Measurements from ENCODE around the gene LDAH. TPM values are rescaled to one million over a fixed set of nuclear protein-coding genes. Genes with fewer than 3 reads are reported as not detected.
"Not testable (repeated sequence)": the region's sequence is repeated elsewhere in the genome, so short reads cannot be mapped to it uniquely, and the experiment has no call there.

The LDAH gene
- total and polyA plus RNA-seq, 2 experiments from 2014 or later = 15.2 to 21.1 TPM

- no peak for DNase-seq (ENCODE audit: low read depth in 1 of 2, low spot score in 1 of 2)
- H3K9me3 ChIP-seq (ENCODE audit: low read depth) = no peaks in the 10 kb centered on the region
- no peaks in the 10 kb centered on the region for H3K36me3 ChIP-seq
- H3K27me3 ChIP-seq = no peaks in the 10 kb centered on the region
- no peak overlapping the region for H3K4me3 ChIP-seq
- H3K27ac ChIP-seq = no peak overlapping the region
- TF ChIP-seq CTCF (IDR thresholded peaks at IDR 0.05; ENCODE audit: low read depth, low read length) = no peak
- H3K4me1 ChIP-seq (ENCODE audit: low read depth) = no peaks in the 10 kb centered on the region
Observed at GRCh38 chr2:20722592-20723240, 100.2 kb downstream of the LDAH start.

GRCh38 chr2:20717641-20718040 is 105.3 kb downstream of the LDAH start:
- Histone ChIP-seq H3K27ac (no peak overlapping the region), H3K36me3 (no peaks in the 10 kb centered on the region), H3K9me3 (ENCODE audit: low read depth) (no peaks in the 10 kb centered on the region), H3K27me3 (no peaks in the 10 kb centered on the region), H3K4me3 (no peak overlapping the region), H3K4me1 (ENCODE audit: low read depth) (no peaks in the 10 kb centered on the region)
- no peak for TF ChIP-seq CTCF (IDR thresholded peaks at IDR 0.05; ENCODE audit: low read depth, low read length)
- no peak for DNase-seq (ENCODE audit: low read depth in 1 of 2, low spot score in 1 of 2)

- H3K27me3 ChIP-seq; H3K9me3 ChIP-seq (ENCODE audit: low read depth): not testable (repeated sequence)
Observed at GRCh38 chr2:20716164-20716563, 106.7 kb downstream of the LDAH start.

GRCh38 chr2:20714412-20714811 is 108.5 kb downstream of the LDAH start:
- not testable (repeated sequence) for H3K9me3 ChIP-seq (ENCODE audit: low read depth); H3K36me3 ChIP-seq; H3K4me3 ChIP-seq; DNase-seq (ENCODE audit: low read depth in 1 of 2, low spot score in 1 of 2); H3K27me3 ChIP-seq; H3K27ac ChIP-seq; H3K4me1 ChIP-seq (ENCODE audit: low read depth)

More at GRCh38 chr2:20716164-20716563, 106.7 kb downstream of the LDAH start:
- not testable (repeated sequence) for H3K4me1 ChIP-seq (ENCODE audit: low read depth); H3K36me3 ChIP-seq; H3K4me3 ChIP-seq; DNase-seq (ENCODE audit: low read depth in 1 of 2, low spot score in 1 of 2); H3K27ac ChIP-seq

GRCh38 chr2:20713585-20713984 is 109.3 kb downstream of the LDAH start:
- H3K27ac ChIP-seq; DNase-seq (ENCODE audit: low read depth in 1 of 2, low spot score in 1 of 2); H3K36me3 ChIP-seq; H3K4me1 ChIP-seq (ENCODE audit: low read depth); H3K27me3 ChIP-seq; H3K4me3 ChIP-seq; H3K9me3 ChIP-seq (ENCODE audit: low read depth): not testable (repeated sequence)

- not testable (repeated sequence) for H3K9me3 ChIP-seq (ENCODE audit: low read depth); H3K4me3 ChIP-seq; H3K36me3 ChIP-seq; H3K4me1 ChIP-seq (ENCODE audit: low read depth); H3K27ac ChIP-seq; H3K27me3 ChIP-seq; DNase-seq (ENCODE audit: low read depth in 1 of 2, low spot score in 1 of 2)
Observed at GRCh38 chr2:20711641-20712040, 111.3 kb downstream of the LDAH start.

GRCh38 chr2:20707601-20708000 is 115.3 kb downstream of the LDAH start:
- Histone ChIP-seq H3K27ac (no peak overlapping the region), H3K4me3 (no peak overlapping the region), H3K36me3 (no peaks in the 10 kb centered on the region), H3K27me3 (no peaks in the 10 kb centered on the region), H3K4me1 (ENCODE audit: low read depth) (no peaks in the 10 kb centered on the region), H3K9me3 (ENCODE audit: low read depth) (no peaks in the 10 kb centered on the region)
- DNase-seq (ENCODE audit: low read depth in 1 of 2, low spot score in 1 of 2) = no peak
- TF ChIP-seq CTCF (IDR thresholded peaks at IDR 0.05; ENCODE audit: low read depth, low read length) = no peak

GRCh38 chr2:20706786-20707185 is 116.1 kb downstream of the LDAH start:
- Histone ChIP-seq H3K4me1 (ENCODE audit: low read depth) (no peaks in the 10 kb centered on the region), H3K27me3 (no peaks in the 10 kb centered on the region), H3K27ac (no peak overlapping the region), H3K4me3 (no peak overlapping the region), H3K36me3 (no peaks in the 10 kb centered on the region), H3K9me3 (ENCODE audit: low read depth) (no peaks in the 10 kb centered on the region)
- no peak for DNase-seq (ENCODE audit: low read depth in 1 of 2, low spot score in 1 of 2)
- TF ChIP-seq CTCF (IDR thresholded peaks at IDR 0.05; ENCODE audit: low read depth, low read length) = no peak
